ENCODE measurements around the gene SLC19A2. TPM values are rescaled to one million over a fixed set of nuclear protein-coding genes. Genes with fewer than 3 reads are reported as not detected.
A peak's percentile ranks its signal among the peaks of the same experiment; 100 is the strongest.

SLC19A2 gene
- polyA plus RNA-seq, 1 experiment: 6.0 TPM

DNA sequence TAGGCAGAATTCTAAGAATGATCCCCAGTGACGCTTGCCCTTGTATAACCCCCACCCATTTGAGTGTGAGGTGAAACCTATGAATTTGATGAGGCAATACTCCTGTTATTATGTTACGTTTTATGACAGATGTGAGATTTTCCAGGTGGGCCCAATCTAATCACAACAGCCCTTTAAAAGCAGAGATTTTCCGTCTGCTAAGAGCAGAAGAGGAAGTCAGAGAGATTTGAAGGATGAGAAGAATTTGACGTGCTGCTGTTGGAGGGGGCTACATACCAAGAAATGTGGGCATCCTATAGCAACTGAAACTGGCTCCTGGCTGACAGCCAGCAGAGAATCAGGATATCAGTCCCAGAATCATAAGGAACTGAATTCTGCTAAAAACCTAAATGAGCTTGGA lies 2.4 kb upstream of the SLC19A2 start:
- Histone ChIP-seq H3K27ac (ENCODE audit: low read depth, low read length) (no peak overlapping the region), H3K9me3 (ENCODE audit: control insufficient read depth, insufficient read depth, low read length) (no peaks in the 10 kb centered on the region; the same call in 1 of the 2 replicates), H3K4me3 (ENCODE audit: low read depth, low read length) (no peak overlapping the region), H3K27me3 (ENCODE audit: control insufficient read depth, insufficient read depth, low read length) (no peaks in the 10 kb centered on the region)
- DNase-seq (ENCODE audit: low read depth, low spot score): no peak
- CTCF ChIA-PET: no interaction called here
- POLR2A ChIA-PET: no interaction called here
- TF ChIP-seq, protein P1, sequence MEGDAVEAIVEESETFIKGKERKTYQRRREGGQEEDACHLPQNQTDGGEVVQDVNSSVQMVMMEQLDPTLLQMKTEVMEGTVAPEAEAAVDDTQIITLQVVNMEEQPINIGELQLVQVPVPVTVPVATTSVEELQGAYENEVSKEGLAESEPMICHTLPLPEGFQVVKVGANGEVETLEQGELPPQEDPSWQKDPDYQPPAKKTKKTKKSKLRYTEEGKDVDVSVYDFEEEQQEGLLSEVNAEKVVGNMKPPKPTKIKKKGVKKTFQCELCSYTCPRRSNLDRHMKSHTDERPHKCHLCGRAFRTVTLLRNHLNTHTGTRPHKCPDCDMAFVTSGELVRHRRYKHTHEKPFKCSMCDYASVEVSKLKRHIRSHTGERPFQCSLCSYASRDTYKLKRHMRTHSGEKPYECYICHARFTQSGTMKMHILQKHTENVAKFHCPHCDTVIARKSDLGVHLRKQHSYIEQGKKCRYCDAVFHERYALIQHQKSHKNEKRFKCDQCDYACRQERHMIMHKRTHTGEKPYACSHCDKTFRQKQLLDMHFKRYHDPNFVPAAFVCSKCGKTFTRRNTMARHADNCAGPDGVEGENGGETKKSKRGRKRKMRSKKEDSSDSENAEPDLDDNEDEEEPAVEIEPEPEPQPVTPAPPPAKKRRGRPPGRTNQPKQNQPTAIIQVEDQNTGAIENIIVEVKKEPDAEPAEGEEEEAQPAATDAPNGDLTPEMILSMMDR (IDR thresholded peaks at IDR 0.05; ENCODE audit: low read depth, low read length): no peak

- TF ChIP-seq, protein P1 (IDR thresholded peaks at IDR 0.05; ENCODE audit: low read depth, low read length): no peak
- no peaks in the 10 kb centered on the region; the same call in 1 of the 2 replicates for H3K9me3 ChIP-seq (ENCODE audit: control insufficient read depth, insufficient read depth, low read length)
- DNase-seq (ENCODE audit: low read depth, low spot score): no peak
- CTCF ChIA-PET: interaction anchor here (1.3 kb wide), 1 partner anchor 22 kb away, joined by 3 read pairs; no protein-coding TSS in a partner anchor
- POLR2A ChIA-PET: no interaction called here
- no peak overlapping the region for H3K27ac ChIP-seq (ENCODE audit: low read depth, low read length)
- H3K27me3 ChIP-seq (ENCODE audit: control insufficient read depth, insufficient read depth, low read length): no peaks in the 10 kb centered on the region
- H3K4me3 ChIP-seq (ENCODE audit: low read depth, low read length): no peak overlapping the region
Observed at GRCh38 chr1:169487561-169487960, 1.8 kb upstream of the SLC19A2 start.

GRCh38 chr1:169487133-169487532 lies 1.4 kb upstream of the SLC19A2 start:
- Histone ChIP-seq H3K4me3 (ENCODE audit: low read depth, low read length) (peak overlapping the region; percentile 77), H3K27me3 (ENCODE audit: control insufficient read depth, insufficient read depth, low read length) (no peaks in the 10 kb centered on the region), H3K27ac (ENCODE audit: low read depth, low read length) (no peak overlapping the region), H3K9me3 (ENCODE audit: control insufficient read depth, insufficient read depth, low read length) (no peaks in the 10 kb centered on the region; the same call in 1 of the 2 replicates)
- ChIA-PET POLR2A (no interaction called here), CTCF (interaction anchor here (0.7 to 1.3 kb wide), 2 partner anchors 22 to 59 kb away, joined by 3 to 4 read pairs; no protein-coding TSS in a partner anchor)
- DNase-seq (ENCODE audit: low read depth, low spot score): no peak
- TF ChIP-seq, protein P1 (IDR thresholded peaks at IDR 0.05; ENCODE audit: low read depth, low read length): no peak

- DNase-seq (ENCODE audit: low read depth, low spot score): no peak
Observed at GRCh38 chr1:169486281-169487051, 722 bp upstream of the SLC19A2 start.

More at GRCh38 chr1:169486281-169487051, 722 bp upstream of the SLC19A2 start:
- ChIA-PET CTCF (interaction anchor here (0.7 to 1.3 kb wide), 3 partner anchors 21 to 138 kb away, joined by 3 to 4 read pairs (median 3); no protein-coding TSS in a partner anchor), POLR2A (interaction anchor here (0.6 to 1.4 kb wide), 7 partner anchors 14 to 118 kb away, joined by 3 to 9 read pairs (median 3); partner anchors contain the start of genes BLZF1 and NME7)
- H3K4me3 ChIP-seq (ENCODE audit: low read depth, low read length): peak overlapping the region; percentile 77
- H3K27ac ChIP-seq (ENCODE audit: low read depth, low read length): peak overlapping the region; percentile 99
- H3K9me3 ChIP-seq (ENCODE audit: control insufficient read depth, insufficient read depth, low read length): no peaks in the 10 kb centered on the region; the same call in 1 of the 2 replicates
- no peaks in the 10 kb centered on the region for H3K27me3 ChIP-seq (ENCODE audit: control insufficient read depth, insufficient read depth, low read length)
- TF ChIP-seq, protein P1 (IDR thresholded peaks at IDR 0.05; ENCODE audit: low read depth, low read length): no peak
